PC-3 (cell line): Measurements from ENCODE around the gene ARHGAP24. TPM values are rescaled to one million over a fixed set of nuclear protein-coding genes. Genes with fewer than 3 reads are reported as not detected.

ENCODE experiments used
- ATAC-seq: fragments of 200-7000 bp; cut with Tn5 transposase; 2 replicates; pipeline ENCODE4 v1.9.1; 2020; ENCODE audit warnings: mild to moderate bottlenecking, moderate library complexity
- BruUV-seq: library from RNA; stranded (reverse); fragments of 400-500 nt; replicated peaks from 2 replicates; lab custom pipeline; 2021; lab: Mats Ljungman, UMichigan
- CTCF ChIA-PET: fragments of 300-600 bp; sonication (Branson Sonifier 250); formaldehyde crosslinking; loops from one replicate; lab custom pipeline; 2022; ENCODE audit warnings: antibody characterized with exemption; lab: Charles Lee
- POLR2A ChIA-PET: fragments of 300-600 bp; sonication (Branson Sonifier 250); formaldehyde crosslinking; loops from one replicate; lab custom pipeline; 2022; ENCODE audit warnings: antibody characterized with exemption; ENCODE audit not compliant: unreplicated experiment; lab: Charles Lee
- DNase-seq: peaks from one replicate; pipeline ENCODE4 v3.0.0-alpha.2; 2015
- H2AFZ ChIP-seq: fragments of 300-600 bp; sonication (generic); 2 replicates; pipeline ENCODE4 v1.6.0; 2016; ENCODE audit warnings: antibody characterized with exemption, low read length
- H3F3A ChIP-seq: fragments of 300-600 bp; sonication (generic); one replicate; pipeline ENCODE4 v1.6.0; 2017; ENCODE audit warnings: antibody characterized with exemption, low read length, control low read depth, mild to moderate bottlenecking; ENCODE audit not compliant: unreplicated experiment
- H3K27ac ChIP-seq: fragments of 300-600 bp; sonication (generic); 2 replicates; pipeline ENCODE4 v1.5.1; 2016; ENCODE audit warnings: mild to moderate bottlenecking, low read length
- H3K27me3 ChIP-seq: fragments of 300-600 bp; sonication (generic); 2 replicates; pipeline ENCODE4 v1.6.1; 2016; ENCODE audit warnings: low read length, mixed read lengths
- H3K36me3 ChIP-seq: fragments of 300-600 bp; sonication (generic); 2 replicates; pipeline ENCODE4 v1.6.1; 2016; ENCODE audit warnings: low read depth, mixed run types, low read length, mixed read lengths
- H3K4me1 ChIP-seq: fragments of 300-600 bp; sonication (generic); 2 replicates; pipeline ENCODE4 v1.5.1; 2016; ENCODE audit warnings: low read length; ENCODE audit not compliant: insufficient read depth
- H3K4me2 ChIP-seq: fragments of 300-600 bp; sonication (generic); 2 replicates; pipeline ENCODE4 v1.6.0; 2016; ENCODE audit warnings: low read length
- H3K4me3 ChIP-seq: fragments of 300-600 bp; sonication (generic); 2 replicates; pipeline ENCODE4 v1.5.1; 2016; ENCODE audit warnings: mild to moderate bottlenecking, low read length, mixed read lengths
- H3K79me2 ChIP-seq: fragments of 300-600 bp; sonication (generic); 2 replicates; pipeline ENCODE4 v1.6.1; 2017; ENCODE audit warnings: low read length, mixed read lengths
- H3K9ac ChIP-seq: fragments of 300-600 bp; sonication (generic); 2 replicates; pipeline ENCODE4 v1.6.0; 2016; ENCODE audit warnings: mild to moderate bottlenecking, low read length
- H3K9me2 ChIP-seq: fragments of 300-600 bp; sonication (generic); replicated peaks from 2 replicates; pipeline ENCODE4 v1.6.1; 2016; ENCODE audit warnings: mixed run types, low read length, mixed read lengths
- H3K9me3 ChIP-seq: fragments of 300-600 bp; sonication (generic); 2 replicates; pipeline ENCODE4 v1.6.1; 2016; ENCODE audit warnings: low read length, mixed read lengths
- H4K20me1 ChIP-seq: fragments of 300-600 bp; sonication (generic); 2 replicates; pipeline ENCODE4 v1.6.1; 2016; ENCODE audit warnings: low read length, mixed read lengths
- EZH2 ChIP-seq: fragments of 300-600 bp; sonication (generic); IDR thresholded peaks from one replicate; pipeline ENCODE4 v1.6.1; 2017; ENCODE audit warnings: antibody characterized with exemption, mild to moderate bottlenecking, low read length; ENCODE audit not compliant: unreplicated experiment
- EZH2phosphoT487 ChIP-seq: fragments of 300-600 bp; sonication (generic); IDR thresholded peaks from 2 replicates; pipeline ENCODE4 v1.6.1; 2018; ENCODE audit warnings: mild to moderate bottlenecking, antibody characterized with exemption, low read length, borderline replicate concordance
- intact Hi-C: fragments of 100-400 bp; cut with micrococcal nuclease; formaldehyde crosslinking; loops from 2 replicates; pipeline ENCODE4 v1.9.0; 2023
- total RNA-seq: library from RNA; depleted of rRNA; stranded (reverse); fragments of >200 nt; gene quantifications from 2 replicates; pipeline ENCODE4 v1.2.3, GENCODE V29; 2014
- TF ChIP-seq, protein P1 (sequence below): fragments of 300-600 bp; sonication (generic); conservative IDR thresholded peaks from 2 replicates; pipeline ENCODE4 v1.5.1; 2017; ENCODE audit warnings: antibody characterized with exemption, low read depth, mild to moderate bottlenecking, low read length

ARHGAP24 gene
- total RNA-seq, 1 experiment from 2014 or later = 7.4 TPM

- CTCF ChIA-PET = no interaction called here
Measured at GRCh38 chr4:85684676-85685075, 209.7 kb downstream of the ARHGAP24 start.

DNA sequence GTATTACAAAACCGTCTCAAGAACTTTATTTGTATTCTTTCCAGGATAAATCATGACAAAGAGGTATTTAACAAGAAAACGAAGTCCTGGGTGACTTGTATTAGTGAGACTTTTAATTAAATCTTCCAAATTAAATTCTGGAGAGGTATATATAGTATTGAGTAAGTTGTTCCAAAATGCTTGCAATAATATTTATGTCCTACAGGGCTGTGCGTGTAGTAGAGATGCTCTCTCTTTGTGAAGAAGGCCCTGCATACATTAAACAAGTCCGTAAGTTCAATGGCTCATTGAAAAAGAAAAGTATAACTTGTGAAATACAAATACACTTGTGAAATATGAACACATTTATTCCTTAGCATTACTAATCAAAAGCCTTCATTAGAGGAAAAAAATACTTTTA is 211.4 kb downstream of the ARHGAP24 start:
- H3K9me2 ChIP-seq = no peaks in the 10 kb centered on the region
- H4K20me1 ChIP-seq = no peaks in the 10 kb centered on the region
- H3K4me3 ChIP-seq = no peak overlapping the region
- no TSS peak for BruUV-seq
- H2AFZ ChIP-seq = no peak overlapping the region
- H3K36me3 ChIP-seq = no peaks in the 10 kb centered on the region
- ATAC-seq (no peak), DNase-seq (no peak)
- POLR2A ChIA-PET = no interaction called here
- no peaks in the 10 kb centered on the region for H3K27me3 ChIP-seq
- no peak overlapping the region for H3K27ac ChIP-seq
- H3K79me2 ChIP-seq = no peaks in the 10 kb centered on the region
- no peak overlapping the region for H3K4me2 ChIP-seq
- no peaks in the 10 kb centered on the region for H3K9me3 ChIP-seq
- intact Hi-C loops = no loop called here
- H3F3A ChIP-seq = no peaks in the 10 kb centered on the region
- TF ChIP-seq, protein P1, sequence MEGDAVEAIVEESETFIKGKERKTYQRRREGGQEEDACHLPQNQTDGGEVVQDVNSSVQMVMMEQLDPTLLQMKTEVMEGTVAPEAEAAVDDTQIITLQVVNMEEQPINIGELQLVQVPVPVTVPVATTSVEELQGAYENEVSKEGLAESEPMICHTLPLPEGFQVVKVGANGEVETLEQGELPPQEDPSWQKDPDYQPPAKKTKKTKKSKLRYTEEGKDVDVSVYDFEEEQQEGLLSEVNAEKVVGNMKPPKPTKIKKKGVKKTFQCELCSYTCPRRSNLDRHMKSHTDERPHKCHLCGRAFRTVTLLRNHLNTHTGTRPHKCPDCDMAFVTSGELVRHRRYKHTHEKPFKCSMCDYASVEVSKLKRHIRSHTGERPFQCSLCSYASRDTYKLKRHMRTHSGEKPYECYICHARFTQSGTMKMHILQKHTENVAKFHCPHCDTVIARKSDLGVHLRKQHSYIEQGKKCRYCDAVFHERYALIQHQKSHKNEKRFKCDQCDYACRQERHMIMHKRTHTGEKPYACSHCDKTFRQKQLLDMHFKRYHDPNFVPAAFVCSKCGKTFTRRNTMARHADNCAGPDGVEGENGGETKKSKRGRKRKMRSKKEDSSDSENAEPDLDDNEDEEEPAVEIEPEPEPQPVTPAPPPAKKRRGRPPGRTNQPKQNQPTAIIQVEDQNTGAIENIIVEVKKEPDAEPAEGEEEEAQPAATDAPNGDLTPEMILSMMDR = peak; percentile 16; the same call in 1 of the 2 replicates
- TF ChIP-seq EZH2 = no peak
- TF ChIP-seq EZH2phosphoT487 = no peak
- H3K9ac ChIP-seq = no peak overlapping the region
- CTCF ChIA-PET = no interaction called here
- H3K4me1 ChIP-seq = no peaks in the 10 kb centered on the region

More at GRCh38 chr4:85684676-85685075, 209.7 kb downstream of the ARHGAP24 start:
- Histone ChIP-seq H3K9me2 (no peaks in the 10 kb centered on the region), H3K4me3 (no peak overlapping the region), H2AFZ (no peak overlapping the region), H3K27me3 (no peaks in the 10 kb centered on the region), H3F3A (no peaks in the 10 kb centered on the region), H3K4me1 (no peaks in the 10 kb centered on the region), H3K27ac (no peak overlapping the region), H3K9me3 (no peaks in the 10 kb centered on the region), H3K9ac (no peak overlapping the region), H3K36me3 (no peaks in the 10 kb centered on the region), H3K79me2 (no peaks in the 10 kb centered on the region), H3K4me2 (no peak overlapping the region), H4K20me1 (no peaks in the 10 kb centered on the region)
- no peak for ATAC-seq
- no TSS peak for BruUV-seq
- DNase-seq = no peak
- TF ChIP-seq, protein P1 = no peak
- TF ChIP-seq EZH2 = no peak
- POLR2A ChIA-PET = no interaction called here
- intact Hi-C loops = no loop called here

- ChIA-PET POLR2A (no interaction called here), CTCF (no interaction called here)
- H3K27ac ChIP-seq = no peak overlapping the region
- intact Hi-C loops = no loop called here
- no peaks in the 10 kb centered on the region for H3K27me3 ChIP-seq
- no peaks in the 10 kb centered on the region for H3K9me3 ChIP-seq
- no peak for ATAC-seq
- H2AFZ ChIP-seq = no peak overlapping the region
- H4K20me1 ChIP-seq = no peaks in the 10 kb centered on the region
- no peak for DNase-seq
- TF ChIP-seq EZH2 (no peak), EZH2phosphoT487 (no peak)
- TF ChIP-seq, protein P1 = no peak
- H3K9ac ChIP-seq = no peak overlapping the region
- no peaks in the 10 kb centered on the region for H3F3A ChIP-seq
- H3K4me2 ChIP-seq = no peak overlapping the region
- no peak overlapping the region for H3K4me3 ChIP-seq
- H3K79me2 ChIP-seq = no peaks in the 10 kb centered on the region
- BruUV-seq = no TSS peak
- no peaks in the 10 kb centered on the region for H3K4me1 ChIP-seq
- no peaks in the 10 kb centered on the region for H3K36me3 ChIP-seq
- no peaks in the 10 kb centered on the region for H3K9me2 ChIP-seq
Measured at GRCh38 chr4:85688055-85688740, 213.2 kb downstream of the ARHGAP24 start.
